Neural cell (in vitro differentiated cells): ENCODE data around the gene ECE1. TPM values are rescaled to one million over a fixed set of nuclear protein-coding genes. Genes with fewer than 3 reads are reported as not detected.

Experiments
- H2AFZ ChIP-seq: fragments of 200-600, 300-800 bp; sonication (generic), shearing (Covaris generic); 2 replicates; pipeline ENCODE4 v1.6.0; 2014; ENCODE audit warnings: low read depth, mild to moderate bottlenecking, antibody characterized with exemption, low read length, moderate library complexity
- H3F3A ChIP-seq: fragments of 200-600 bp; shearing (Covaris generic); 2 replicates; pipeline ENCODE4 v1.6.1; 2016; ENCODE audit warnings: mild to moderate bottlenecking, moderate library complexity, mixed read lengths, antibody characterized with exemption, low read length; ENCODE audit not compliant: insufficient read depth, poor library complexity, severe bottlenecking
- H3K27ac ChIP-seq: fragments of 200-600, 300-800 bp; sonication (generic), shearing (Covaris generic); 2 replicates; pipeline ENCODE4 v1.5.1; 2014; ENCODE audit warnings: mild to moderate bottlenecking, low read length, moderate library complexity
- H3K27me3 ChIP-seq: fragments of 300-800, 200-600 bp; sonication (generic), shearing (Covaris generic); 2 replicates; pipeline ENCODE4 v1.6.0; 2014; ENCODE audit warnings: mild to moderate bottlenecking, low read depth, low read length, moderate library complexity; ENCODE audit not compliant: insufficient read depth
- H3K36me3 ChIP-seq: fragments of 300-800, 200-600 bp; sonication (generic), shearing (Covaris generic); 2 replicates; pipeline ENCODE4 v1.5.1; 2014; ENCODE audit warnings: mild to moderate bottlenecking, antibody characterized with exemption, low read length, moderate library complexity; ENCODE audit not compliant: insufficient read depth
- H3K4me2 ChIP-seq: fragments of 300-800, 200-600 bp; sonication (generic), shearing (Covaris generic); 2 replicates; pipeline ENCODE4 v1.6.0; 2014; ENCODE audit warnings: mild to moderate bottlenecking, low read length
- H3K4me3 ChIP-seq: fragments of 300-800, 200-600 bp; sonication (generic), shearing (Covaris generic); 2 replicates; pipeline ENCODE4 v1.5.1; 2014; ENCODE audit warnings: mild to moderate bottlenecking, low read length, moderate library complexity
- H3K79me2 ChIP-seq: fragments of 200-600 bp; shearing (Covaris generic); replicated peaks from 2 replicates; pipeline ENCODE4 v1.6.0; 2014; ENCODE audit warnings: mild to moderate bottlenecking, low read length, moderate library complexity; ENCODE audit not compliant: insufficient read depth
- H3K9ac ChIP-seq: fragments of 300-800, 200-600 bp; sonication (generic), shearing (Covaris generic); 2 replicates; pipeline ENCODE4 v1.6.1; 2016; ENCODE audit warnings: mild to moderate bottlenecking, low read length, mixed read lengths
- H3K9me2 ChIP-seq: fragments of 200-600 bp; shearing (Covaris generic); 2 replicates; pipeline ENCODE4 v1.6.1; 2016; ENCODE audit warnings: mild to moderate bottlenecking, low read length, mixed read lengths; ENCODE audit not compliant: insufficient read depth
- H3K9me3 ChIP-seq: fragments of 200-600, 300-800 bp; sonication (generic), shearing (Covaris generic); 2 replicates; pipeline ENCODE4 v1.6.1; 2016; ENCODE audit warnings: mild to moderate bottlenecking, mixed run types, low read length, moderate library complexity, mixed read lengths
- H4K20me1 ChIP-seq: fragments of 200-600 bp; shearing (Covaris generic); 2 replicates; pipeline ENCODE4 v1.6.1; 2016; ENCODE audit warnings: mild to moderate bottlenecking, mixed run types; ENCODE audit not compliant: insufficient read depth
- CTCF ChIP-seq: fragments of 450-650 bp; IDR thresholded peaks from 2 replicates; pipeline ENCODE4 v1.5.1; 2014; ENCODE audit warnings: antibody characterized with exemption, mild to moderate bottlenecking, moderate library complexity; ENCODE audit not compliant: poor library complexity, severe bottlenecking
- EP300 ChIP-seq: fragments of 450-650 bp; conservative IDR thresholded peaks from 2 replicates; pipeline ENCODE4 v1.6.1; 2014; ENCODE audit warnings: antibody characterized with exemption, mild to moderate bottlenecking, moderate library complexity; ENCODE audit not compliant: poor library complexity, severe bottlenecking
- EZH2 ChIP-seq: fragments of 200-600, 300-800 bp; shearing (Covaris generic), sonication (generic); IDR thresholded peaks from 2 replicates; pipeline ENCODE4 v1.6.1; 2014; ENCODE audit warnings: antibody characterized with exemption, low read length, borderline replicate concordance, mild to moderate bottlenecking; ENCODE audit not compliant: insufficient read depth, poor library complexity, severe bottlenecking
- MXI1 ChIP-seq: fragments of 450-650 bp; conservative IDR thresholded peaks from 2 replicates; pipeline ENCODE4 v1.6.1; 2014; ENCODE audit warnings: antibody characterized with exemption, mild to moderate bottlenecking; ENCODE audit not compliant: poor library complexity, severe bottlenecking
- POLR2AphosphoS5 ChIP-seq: IDR thresholded peaks from 2 replicates; pipeline ENCODE4 v1.6.1; 2012
- RAD21 ChIP-seq: fragments of 450-650 bp; conservative IDR thresholded peaks from 2 replicates; pipeline ENCODE4 v1.6.1; 2014; ENCODE audit warnings: antibody characterized with exemption, mild to moderate bottlenecking, moderate library complexity
- REST ChIP-seq: IDR thresholded peaks from 2 replicates; pipeline ENCODE4 v1.6.1; 2012; ENCODE audit warnings: borderline replicate concordance
- SMC3 ChIP-seq: fragments of 450-650 bp; conservative IDR thresholded peaks from 2 replicates; pipeline ENCODE4 v1.6.1; 2014; ENCODE audit warnings: antibody characterized with exemption, mild to moderate bottlenecking, moderate library complexity; ENCODE audit not compliant: poor library complexity
- TAF1 ChIP-seq: IDR thresholded peaks from 2 replicates; pipeline ENCODE4 v1.6.1; 2012; ENCODE audit warnings: low read depth
- polyA minus RNA-seq: library from RNA; depleted of rRNA, polyadenylated mRNA; stranded (reverse); fragments of >200 nt; gene quantifications from 2 replicates; pipeline ENCODE4 v1.2.3, GENCODE V29; 2014
- polyA plus RNA-seq: library from polyadenylated mRNA; depleted of rRNA; stranded (reverse); fragments of >200 nt; gene quantifications from 2 replicates; pipeline ENCODE4 v1.2.3, GENCODE V29; 2014

ECE1 gene
- polyA plus RNA-seq (7.8 and 10.1 TPM in 2 replicates), polyA minus RNA-seq (13.9 and 15.5 TPM in 2 replicates)

- H3K9me2 ChIP-seq, result no peaks in the 10 kb centered on the region
- no peak within 1 kb of the TSS for H3K4me2 ChIP-seq
- H3F3A ChIP-seq, result no peaks in the 10 kb centered on the region
- H3K36me3 ChIP-seq, result no peaks in the 10 kb centered on the region
- TF ChIP-seq SMC3 (no peak), MXI1 (no peak), POLR2AphosphoS5 (peak; percentile 59)
- peak within 1 kb of the TSS; percentile 61 for H3K9ac ChIP-seq
- H4K20me1 ChIP-seq, result no peaks in the 10 kb centered on the region
- H3K27me3 ChIP-seq, result peaks cover 13% of the 10 kb centered on the region
- no peaks in the 10 kb centered on the region for H3K9me3 ChIP-seq
- no peak within 1 kb of the TSS for H3K27ac ChIP-seq
- H3K4me3 ChIP-seq, result peak within 1 kb of the TSS; percentile 67
- H3K79me2 ChIP-seq, result no peaks in the 10 kb centered on the region
- H2AFZ ChIP-seq, result no peak within 1 kb of the TSS
Observed at GRCh38 chr1:21289700-21290545, at the start of gene ECE1. Gene ECE1, minus strand, starts transcription at chr1:21290463. Its CDS starts 49 bp downstream, at chr1:21290414.

GRCh38 chr1:21339356-21340229 lies 49.3 kb upstream of the ECE1 start:
- Histone ChIP-seq H3K4me3 (no peak overlapping the region), H3K4me2 (no peak overlapping the region), H4K20me1 (no peaks in the 10 kb centered on the region), H3K9me2 (no peaks in the 10 kb centered on the region), H2AFZ (no peak overlapping the region), H3K9ac (no peak overlapping the region), H3K27me3 (no peaks in the 10 kb centered on the region), H3F3A (no peaks in the 10 kb centered on the region), H3K27ac (no peak overlapping the region), H3K9me3 (no peaks in the 10 kb centered on the region), H3K36me3 (no peaks in the 10 kb centered on the region), H3K79me2 (peaks cover 9% of the 10 kb centered on the region)
- TF ChIP-seq MXI1 (no peak), CTCF (no peak), POLR2AphosphoS5 (no peak), EZH2 (no peak), REST (no peak), EP300 (no peak), RAD21 (no peak), SMC3 (no peak), TAF1 (no peak)
